ENCODE data around the gene SUSD1.

SUSD1 gene

GRCh38 chr9:112044881-112045280 lies 130.2 kb downstream of the SUSD1 start:
- no peak for DNase-seq (ENCODE audit: low read depth in 1 of 2, low spot score in 1 of 2)

DNA sequence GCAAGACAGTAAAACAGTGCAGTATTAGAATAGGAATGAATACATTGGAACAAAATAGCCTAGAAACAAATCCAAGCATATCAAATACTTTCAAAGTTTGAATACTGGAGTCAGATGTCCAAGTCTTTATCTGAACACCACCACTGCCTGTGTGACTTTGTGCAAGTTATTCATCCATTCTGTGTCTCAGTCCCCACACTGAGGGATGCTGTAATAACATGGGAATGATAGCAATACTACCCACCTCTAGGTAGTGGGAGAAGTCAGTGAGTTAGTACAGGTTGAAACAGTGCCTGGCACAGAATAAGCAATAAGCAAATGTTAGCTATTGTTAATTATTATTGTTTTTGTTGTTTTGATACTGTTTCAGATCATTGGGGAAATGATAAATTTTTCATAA lies 130.9 kb downstream of the SUSD1 start:
- no peak for DNase-seq (ENCODE audit: low read depth in 1 of 2, low spot score in 1 of 2)

- no peak for DNase-seq (ENCODE audit: low read depth in 1 of 2, low spot score in 1 of 2)
Observed at GRCh38 chr9:112043423-112043822, 131.7 kb downstream of the SUSD1 start.

DNA sequence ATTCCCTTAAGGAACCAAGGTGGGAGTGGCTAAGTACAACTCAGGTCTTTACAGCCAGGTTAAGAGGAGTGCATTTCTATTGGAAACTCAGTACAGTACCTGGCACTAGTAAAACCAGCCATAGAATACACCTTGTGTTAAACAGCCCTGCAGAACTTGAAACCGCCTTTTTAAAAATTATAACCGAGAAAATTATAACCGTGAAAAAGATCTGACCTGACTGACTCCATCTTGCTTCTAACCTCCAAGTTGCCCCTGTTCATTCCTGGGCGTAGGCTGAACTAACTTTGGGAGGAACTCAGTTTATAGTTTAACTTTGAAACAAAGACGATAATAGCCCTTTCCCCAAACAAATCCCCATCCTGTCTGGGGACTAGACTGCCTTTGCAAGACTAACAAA lies 132.3 kb downstream of the SUSD1 start:
- no peak for DNase-seq (ENCODE audit: low read depth in 1 of 2, low spot score in 1 of 2)

GRCh38 chr9:112042244-112042638 lies 132.9 kb downstream of the SUSD1 start:
- DNase-seq (ENCODE audit: low read depth in 1 of 2, low spot score in 1 of 2), result no peak

GRCh38 chr9:112041536-112042243 lies 133.4 kb downstream of the SUSD1 start:
- DNase-seq (ENCODE audit: low read depth in 1 of 2, low spot score in 1 of 2), result no peak

DNA sequence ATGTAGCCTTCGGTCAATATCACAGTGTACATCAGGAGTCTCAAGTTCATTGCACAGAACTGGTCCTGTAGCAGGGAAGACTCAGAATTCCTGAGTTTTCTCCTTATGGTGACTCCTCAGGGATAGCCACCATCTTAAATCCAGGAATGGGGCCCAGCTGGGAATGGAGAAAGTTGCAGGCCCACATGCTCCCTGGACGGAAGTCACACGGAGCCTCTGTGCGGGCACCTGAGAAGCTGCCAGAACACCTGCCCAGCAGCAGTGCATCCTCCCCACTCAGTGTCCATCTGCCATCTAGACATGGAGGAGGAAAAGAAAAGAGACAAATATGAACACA lies 133.9 kb downstream of the SUSD1 start:
- no peak for DNase-seq (ENCODE audit: low read depth in 1 of 2, low spot score in 1 of 2)

DNA sequence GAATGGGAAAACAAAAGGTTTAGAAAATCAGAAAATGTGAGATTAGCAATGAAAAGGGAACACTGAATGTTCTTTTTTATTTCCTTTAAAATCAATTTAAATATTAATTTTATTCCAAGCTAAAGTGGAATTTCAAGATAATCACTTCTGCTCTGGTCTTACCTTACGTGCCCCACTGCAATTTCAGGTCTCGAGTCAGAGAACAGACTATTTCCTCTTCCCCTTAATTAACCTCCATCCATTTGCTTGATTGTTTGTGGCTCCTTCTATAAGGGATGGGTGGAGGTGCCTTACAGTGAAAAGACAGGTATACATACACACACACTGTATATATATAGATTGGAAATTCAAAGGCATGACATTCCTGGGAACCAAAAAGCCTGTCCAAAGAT lies 137.1 kb downstream of the SUSD1 start:
- DNase-seq (ENCODE audit: low read depth in 1 of 2, low spot score in 1 of 2), result no peak

DNA sequence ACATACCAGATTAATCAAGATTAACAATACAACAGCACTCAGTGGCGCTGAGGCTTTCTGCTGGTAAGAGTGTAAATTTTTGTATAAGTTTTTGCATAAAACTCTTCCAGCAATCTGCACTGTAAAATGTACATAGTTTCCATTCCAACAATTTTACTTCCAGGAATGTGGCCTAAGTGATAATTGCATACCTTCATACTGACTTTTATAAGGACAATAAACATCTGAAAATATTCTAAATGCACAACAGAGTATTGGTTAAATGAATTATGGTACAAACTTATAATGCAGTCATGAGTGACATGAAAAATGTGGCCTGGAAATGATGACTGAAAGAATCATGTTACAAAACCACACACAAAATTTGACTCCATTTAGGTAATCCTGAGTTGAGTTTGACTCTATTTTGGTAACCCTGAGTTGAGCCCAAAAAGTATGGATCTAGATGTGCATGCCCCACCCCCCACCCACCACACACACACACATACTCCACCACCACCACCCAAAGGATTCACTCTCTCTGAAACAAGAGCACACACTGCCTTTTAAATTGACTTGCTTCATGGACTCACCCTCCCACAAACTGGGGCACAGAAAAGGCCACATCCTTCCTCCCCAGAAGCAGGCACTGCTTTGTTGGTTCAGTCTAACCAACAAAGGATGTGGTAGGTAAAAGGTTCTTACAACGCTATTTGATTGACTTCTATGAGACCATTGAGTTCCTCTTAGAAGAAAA lies 137.6 kb downstream of the SUSD1 start:
- DNase-seq (ENCODE audit: low read depth in 1 of 2, low spot score in 1 of 2), result peak in 1 of 2 donors; percentile 54

GRCh38 chr9:112035166-112035826 lies 139.8 kb downstream of the SUSD1 start:
- no peak for DNase-seq (ENCODE audit: low read depth in 1 of 2, low spot score in 1 of 2)

- no peak for DNase-seq (ENCODE audit: low read depth in 1 of 2, low spot score in 1 of 2)
Observed at GRCh38 chr9:112034216-112034611, 140.9 kb downstream of the SUSD1 start.

GRCh38 chr9:112033237-112034215 lies 141.6 kb downstream of the SUSD1 start:
- DNase-seq (ENCODE audit: low read depth in 1 of 2, low spot score in 1 of 2), result no peak

DNA sequence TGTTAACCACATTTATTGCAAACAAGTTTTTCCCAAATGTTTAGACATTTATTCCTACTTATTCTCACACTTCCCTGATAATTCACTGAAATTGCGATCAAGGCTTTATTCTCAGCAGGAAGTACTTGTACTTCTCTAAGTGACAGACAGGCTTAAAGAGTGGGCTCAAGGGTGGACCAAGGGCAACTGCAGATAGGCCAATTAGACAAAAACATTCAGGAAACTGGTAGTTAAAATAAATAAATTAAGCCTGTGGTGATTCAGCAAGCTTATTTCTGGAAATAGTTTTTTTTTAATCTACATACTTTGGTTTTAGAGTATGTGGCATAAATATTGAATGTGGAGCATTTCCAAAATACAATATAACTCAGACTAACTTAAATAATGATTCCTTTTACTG lies 142.4 kb downstream of the SUSD1 start:
- DNase-seq (ENCODE audit: low read depth in 1 of 2, low spot score in 1 of 2), result no peak

- peak in 1 of 2 donors; percentile 17 for DNase-seq (ENCODE audit: low read depth in 1 of 2, low spot score in 1 of 2)
Observed at GRCh38 chr9:112032009-112032408, 143.1 kb downstream of the SUSD1 start.

- DNase-seq (ENCODE audit: low read depth in 1 of 2, low spot score in 1 of 2), result no peak
Observed at GRCh38 chr9:112031400-112031799, 143.7 kb downstream of the SUSD1 start.

DNA sequence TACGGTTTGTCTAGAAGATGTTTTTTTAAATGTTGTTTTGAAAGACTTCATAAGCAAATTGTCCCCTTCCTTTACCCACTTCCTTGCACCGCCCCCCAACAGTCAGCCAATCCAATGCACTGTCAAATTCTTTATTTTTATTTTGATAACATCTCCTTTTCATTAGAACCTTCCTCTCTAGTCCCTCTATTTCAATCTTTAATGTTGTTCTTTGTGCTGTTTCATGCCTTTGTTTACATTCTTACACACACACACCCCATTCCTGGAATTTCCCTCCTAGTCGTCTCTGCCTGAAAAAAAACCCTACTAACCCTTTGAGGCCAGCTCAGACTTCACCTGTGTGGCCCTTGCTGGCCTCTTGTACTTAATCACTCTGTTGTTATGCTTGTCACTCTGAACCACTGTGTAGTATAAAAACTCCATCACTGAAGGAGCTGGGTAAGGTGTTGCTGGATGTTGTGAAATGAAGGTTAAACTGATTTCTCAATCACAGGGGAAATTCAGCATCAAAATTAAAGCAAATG lies 145.1 kb downstream of the SUSD1 start:
- no peak for DNase-seq (ENCODE audit: low read depth in 1 of 2, low spot score in 1 of 2)

- no peak for DNase-seq (ENCODE audit: low read depth in 1 of 2, low spot score in 1 of 2)
Observed at GRCh38 chr9:112028242-112029221, 146.6 kb downstream of the SUSD1 start.

DNA sequence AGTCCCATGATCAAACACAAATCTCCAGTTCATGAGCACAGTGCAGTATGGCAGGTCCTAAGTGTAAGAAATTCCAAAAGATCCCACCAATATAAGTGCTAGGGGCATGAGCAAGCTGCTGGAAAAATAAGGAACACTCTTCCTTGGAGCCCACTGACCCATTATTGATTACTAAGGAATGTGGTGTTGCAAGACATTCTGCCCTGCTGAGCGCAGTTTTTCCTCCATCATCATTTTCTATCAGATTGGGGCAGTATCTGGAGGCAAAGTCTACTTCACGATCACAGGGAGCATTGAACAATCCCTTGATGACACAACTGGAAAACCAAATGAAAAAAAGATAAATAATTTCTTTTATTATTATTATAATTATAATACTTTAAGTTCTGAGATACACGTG lies 149.2 kb downstream of the SUSD1 start:
- DNase-seq (ENCODE audit: low read depth in 1 of 2, low spot score in 1 of 2), result no peak

- no peak for DNase-seq (ENCODE audit: low read depth in 1 of 2, low spot score in 1 of 2)
Observed at GRCh38 chr9:112021742-112022141, 153.4 kb downstream of the SUSD1 start.
